HPDE6-E6E7 (cell line): ENCODE measurements around the gene SH3YL1.
A peak's percentile ranks its signal among the peaks of the same experiment; 100 is the strongest.

Source experiments
- DNase-seq: peaks from one replicate; pipeline ENCODE4 v3.0.0; 2011; ENCODE audit warnings: missing footprints; ENCODE audit errors: extremely low spot score

Gene SH3YL1

DNA sequence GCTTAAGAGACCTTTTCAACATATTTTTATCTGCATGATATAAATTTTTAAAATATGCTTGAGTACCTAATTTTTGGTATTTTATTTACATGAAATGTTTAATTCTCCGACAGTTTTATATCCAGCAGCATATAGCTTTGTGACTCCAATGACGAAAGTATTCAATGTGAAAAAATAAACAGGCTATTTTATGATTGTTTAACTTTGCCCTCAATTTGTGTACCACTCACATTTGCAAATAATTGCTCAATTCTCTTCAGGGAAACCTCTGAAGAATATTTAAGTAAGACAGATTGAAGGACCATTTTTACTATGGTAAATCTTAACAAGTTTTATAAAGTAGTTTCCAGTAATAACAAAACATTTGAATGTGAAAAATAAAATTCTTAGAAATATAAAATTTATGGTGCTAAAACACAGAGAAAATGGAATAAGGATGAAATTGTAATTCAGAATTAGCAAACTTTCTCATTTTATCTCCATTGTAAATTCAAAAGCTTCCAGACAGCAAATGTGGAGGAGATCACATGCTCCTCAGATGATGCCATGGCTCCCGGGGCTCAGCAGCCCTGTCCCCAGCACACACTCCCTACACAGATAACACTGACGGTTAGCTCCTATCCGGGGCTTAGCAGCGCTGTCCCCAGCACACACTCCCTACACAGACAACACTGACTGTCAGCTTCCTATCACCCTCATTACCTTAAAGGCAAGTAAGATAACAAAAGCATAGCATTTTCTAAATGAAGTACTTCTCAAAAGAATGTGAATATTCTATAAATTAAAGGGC is 39.7 kb downstream of the SH3YL1 start:
- no peak for DNase-seq

DNA sequence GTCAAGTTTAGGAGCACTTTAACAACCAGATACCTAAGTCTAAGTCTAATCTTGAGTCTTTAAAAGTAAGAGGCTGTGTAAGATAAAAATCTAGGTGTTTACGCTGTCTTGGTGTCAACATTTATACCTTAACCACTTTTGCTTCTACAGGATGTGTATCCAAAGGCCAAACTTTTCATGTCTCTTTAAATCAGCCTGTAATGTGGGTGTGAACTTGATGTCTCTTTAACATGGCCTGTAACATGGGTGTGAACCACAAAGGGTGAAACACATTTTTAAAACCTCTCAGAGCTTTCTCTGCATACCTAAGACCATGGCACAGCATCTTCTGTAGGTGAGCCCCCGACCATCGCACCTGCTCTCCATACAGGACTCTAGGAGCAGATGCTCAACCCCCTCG is 40.4 kb downstream of the SH3YL1 start:
- DNase-seq: no peak

DNA sequence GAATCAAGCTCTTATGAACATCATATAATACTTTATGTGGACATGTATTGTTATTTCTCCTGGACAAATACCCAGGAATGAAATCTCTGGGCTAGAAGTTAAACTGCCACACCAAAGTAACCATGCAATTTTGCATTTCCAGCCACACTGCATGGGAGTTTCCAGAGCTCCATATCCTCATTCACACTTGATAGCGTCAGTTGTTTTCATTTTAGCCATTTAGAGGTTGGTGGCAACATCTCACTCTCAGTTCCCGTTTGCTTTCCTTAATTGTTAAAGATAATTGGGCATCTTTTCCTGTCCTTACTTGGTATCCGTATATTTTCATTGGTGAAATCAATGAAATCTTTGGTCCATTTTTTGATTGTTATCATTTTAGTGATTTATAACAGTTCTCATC is 47.8 kb downstream of the SH3YL1 start:
- DNase-seq: no peak

DNA sequence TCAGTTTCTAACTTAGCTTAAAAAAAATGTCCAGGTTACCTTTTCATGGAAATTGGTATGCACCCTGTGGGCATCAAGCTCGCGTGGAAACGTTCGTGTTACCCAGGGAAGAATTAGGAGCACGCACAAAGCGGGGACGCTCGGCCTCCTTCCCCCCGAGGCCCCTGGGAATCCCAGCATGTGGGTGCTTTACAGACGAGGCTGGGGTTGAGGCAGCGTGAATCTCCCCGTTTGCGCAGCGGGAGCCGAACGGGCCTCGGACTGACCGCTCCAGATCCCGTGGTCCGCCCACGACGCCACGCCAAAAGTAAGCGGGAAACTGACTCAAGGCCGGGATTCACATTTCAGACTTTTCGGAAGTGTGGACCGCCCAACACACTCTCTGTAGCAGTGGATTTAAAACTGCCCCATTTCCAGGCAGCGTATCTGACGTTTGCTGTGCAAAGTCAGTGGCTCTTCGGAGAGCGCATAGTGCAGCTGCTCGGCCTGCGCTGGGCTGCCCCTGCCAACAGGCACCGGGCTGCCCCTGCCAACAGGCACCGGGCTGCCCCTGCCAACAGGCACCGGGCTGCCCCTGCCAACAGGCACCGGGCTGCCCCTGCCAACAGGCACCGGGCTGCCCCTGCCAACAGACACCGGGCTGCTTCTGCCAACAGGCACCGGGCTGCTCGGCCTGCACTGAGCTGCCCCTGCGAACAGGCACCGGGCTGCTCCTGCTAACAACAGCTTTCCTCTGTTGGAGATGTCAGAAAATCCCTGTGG is 49.7 kb downstream of the SH3YL1 start:
- no peak for DNase-seq

DNA sequence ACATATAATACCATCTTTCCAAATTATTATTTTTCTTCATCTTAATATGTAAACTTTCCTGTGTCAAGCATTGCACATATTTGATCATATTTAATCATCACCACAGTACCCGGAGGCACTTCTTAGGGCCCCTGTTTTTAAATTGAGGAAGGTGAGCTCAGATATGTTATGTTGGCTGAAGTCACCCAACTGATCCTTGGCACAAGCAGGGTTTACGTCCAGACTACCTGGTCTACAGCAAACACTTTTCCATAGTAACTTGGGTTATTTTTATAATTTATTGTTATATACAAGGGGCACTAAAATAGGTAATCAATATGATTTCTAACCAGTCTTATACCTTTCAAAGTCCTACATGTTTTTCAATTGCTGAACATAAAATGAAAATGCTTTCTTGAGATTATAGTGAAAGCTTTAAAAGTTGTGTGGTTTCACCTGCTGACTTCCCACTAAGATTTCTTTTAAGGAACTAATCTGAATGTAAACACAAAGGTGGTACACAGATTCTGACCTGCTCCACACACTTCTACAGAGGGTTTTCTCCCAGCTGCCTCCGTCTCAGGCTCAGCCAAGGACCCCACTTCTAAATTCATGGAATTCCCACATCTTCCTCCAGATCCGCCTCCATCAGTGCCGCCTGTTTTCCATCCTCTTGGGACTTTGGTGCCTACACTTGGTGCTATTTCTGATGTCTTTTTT is 52.2 kb downstream of the SH3YL1 start:
- no peak for DNase-seq

DNA sequence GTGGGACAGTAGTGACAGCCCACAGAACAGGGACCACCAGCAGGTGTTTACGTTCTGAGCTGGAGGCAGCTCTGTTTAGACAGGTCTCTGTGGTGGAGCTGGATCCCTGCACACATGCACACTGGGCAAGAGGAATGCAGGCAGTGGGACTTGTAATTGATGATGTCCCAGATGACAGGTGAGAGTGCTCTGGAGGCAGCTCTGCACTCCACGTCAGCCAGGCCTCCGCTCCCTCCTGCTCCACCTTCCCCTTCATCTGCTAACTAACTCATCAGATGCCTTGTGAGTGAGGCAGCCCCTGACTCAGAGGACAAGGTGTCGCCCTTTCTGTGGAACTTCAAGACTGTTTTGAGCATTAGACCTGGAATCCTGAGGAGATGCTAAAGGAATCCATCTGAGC is 53.2 kb downstream of the SH3YL1 start:
- peak; percentile 16 for DNase-seq

DNA sequence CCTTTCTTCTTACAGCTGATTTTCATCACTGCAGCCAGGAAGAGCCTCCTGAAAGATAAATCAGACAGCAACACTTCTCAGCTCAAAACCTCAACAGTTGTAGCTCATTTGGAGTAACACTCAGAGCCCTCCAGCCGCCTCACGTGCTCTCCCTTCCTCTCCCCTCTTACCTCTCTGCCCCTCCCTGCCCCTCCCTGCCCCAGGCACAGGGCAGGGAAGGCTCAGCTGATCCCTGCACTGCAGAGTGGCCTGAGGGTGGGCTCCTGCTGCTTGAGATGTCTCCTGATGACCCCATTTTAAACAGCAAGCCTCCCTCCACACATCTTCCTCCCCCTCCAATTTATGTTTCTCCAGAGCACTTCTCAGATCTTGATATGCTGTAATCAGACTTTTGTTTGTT is 54.4 kb downstream of the SH3YL1 start:
- DNase-seq: no peak

DNA sequence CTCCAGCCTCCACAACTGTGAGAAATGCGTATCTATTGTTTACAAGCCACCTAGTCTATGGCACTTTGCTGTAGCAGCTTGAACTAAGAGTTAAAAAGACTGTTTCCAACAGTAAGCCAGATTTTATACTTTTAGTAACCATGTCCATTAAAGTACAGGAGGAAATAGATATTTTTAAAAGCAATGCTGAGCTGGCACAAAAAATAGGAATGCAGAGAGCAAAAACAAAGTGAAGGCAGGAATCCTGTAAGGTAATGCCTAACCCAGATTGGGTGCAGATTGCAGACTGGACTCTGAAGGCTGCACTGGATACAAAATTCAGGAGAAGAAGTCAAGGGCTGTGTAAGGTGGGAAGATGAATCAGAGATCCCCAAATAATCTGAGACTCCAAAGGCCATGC is 55.5 kb downstream of the SH3YL1 start:
- DNase-seq: no peak

DNA sequence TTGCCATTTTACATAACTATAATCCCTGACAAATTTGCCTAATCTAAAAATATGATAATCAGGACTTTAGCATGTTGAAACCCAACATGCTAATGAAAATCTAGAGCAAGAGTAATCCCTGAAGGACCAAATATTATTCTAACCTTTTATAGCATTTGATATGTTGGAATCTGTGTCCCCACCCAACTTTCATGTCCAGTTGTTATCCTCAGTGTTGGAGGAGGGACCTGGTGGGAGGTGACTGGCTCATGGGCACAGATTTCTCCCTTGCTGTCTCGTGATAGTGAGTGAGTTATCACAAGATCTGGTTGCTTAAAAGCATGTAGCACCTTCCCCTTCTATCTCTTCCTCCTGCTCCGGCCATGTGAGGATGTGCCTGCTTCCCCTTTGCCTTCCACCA is 59.8 kb downstream of the SH3YL1 start:
- DNase-seq: no peak

DNA sequence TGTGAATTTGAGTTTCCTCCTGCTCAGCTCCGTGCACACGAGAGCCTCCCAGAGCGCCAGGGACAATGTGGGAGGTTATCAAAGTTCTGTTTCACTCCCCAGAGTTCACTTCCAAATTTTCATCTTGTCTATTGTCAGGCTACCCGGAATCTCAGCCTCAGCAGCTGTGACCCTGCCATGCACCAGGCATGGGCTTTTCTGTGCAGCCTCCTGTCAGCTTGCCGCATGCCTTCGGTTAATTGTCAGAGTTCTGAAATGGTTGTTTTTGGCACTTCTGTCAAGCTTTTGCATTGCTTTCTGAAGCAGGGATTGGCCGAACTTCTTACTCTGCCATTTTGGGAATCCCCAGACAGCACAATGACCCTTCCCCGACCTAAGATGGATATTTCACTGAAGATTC is 60.4 kb downstream of the SH3YL1 start:
- no peak for DNase-seq

DNA sequence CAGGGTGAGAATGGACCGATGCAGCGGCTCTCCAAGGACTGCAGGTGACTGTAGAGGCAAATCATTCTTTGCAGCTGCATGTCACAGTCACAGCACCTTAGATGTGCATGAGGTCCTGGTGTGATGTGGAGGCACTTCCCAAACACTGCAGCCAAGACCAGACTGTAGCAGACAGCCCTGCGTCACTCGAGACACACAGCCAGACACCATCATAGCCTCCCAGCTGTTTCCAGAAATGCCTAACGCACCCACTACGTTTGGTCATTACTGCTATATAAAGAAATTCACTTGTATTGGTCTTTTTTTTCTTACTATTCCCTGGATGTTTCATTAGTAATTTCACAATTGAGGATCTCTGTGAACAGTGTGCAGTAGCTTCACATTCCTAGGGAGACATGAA is 60.9 kb downstream of the SH3YL1 start:
- DNase-seq: no peak

DNA sequence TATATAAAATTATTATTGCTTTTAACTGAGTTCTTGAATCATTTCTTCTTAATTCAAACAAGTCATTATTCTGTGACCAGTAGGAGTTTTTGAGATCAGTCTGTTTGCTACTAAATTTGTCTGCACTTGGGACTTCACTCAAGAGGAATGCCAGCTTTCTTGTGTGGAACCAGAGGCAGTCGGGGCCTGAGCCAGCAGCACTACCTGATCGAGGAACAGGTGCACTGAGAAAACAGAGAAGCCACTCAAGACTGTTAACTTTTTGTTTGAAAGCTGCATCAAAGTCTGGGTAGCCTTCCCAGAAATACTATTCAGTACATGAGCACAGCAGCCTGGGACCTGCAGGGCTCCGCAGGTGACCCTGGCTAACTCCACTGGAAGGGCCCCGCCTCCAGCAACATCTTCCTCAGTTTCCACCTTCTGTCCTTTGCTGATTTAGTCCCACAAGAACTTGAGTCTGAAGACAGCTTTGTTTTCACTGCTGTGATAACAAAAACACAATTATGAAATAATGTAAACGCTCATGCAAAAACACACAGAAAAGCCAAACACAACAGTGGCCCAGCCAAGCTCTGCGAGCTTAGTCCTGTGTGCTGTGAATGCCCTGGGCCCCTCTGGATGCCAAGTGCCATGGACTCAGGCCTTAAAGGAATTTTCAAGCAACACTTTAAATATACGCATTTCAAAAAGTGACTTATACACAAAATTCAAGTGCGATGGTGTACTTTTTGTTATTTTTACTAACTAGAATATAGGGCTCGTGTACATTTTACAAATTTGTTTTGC is 62.0 kb downstream of the SH3YL1 start:
- no peak for DNase-seq

DNA sequence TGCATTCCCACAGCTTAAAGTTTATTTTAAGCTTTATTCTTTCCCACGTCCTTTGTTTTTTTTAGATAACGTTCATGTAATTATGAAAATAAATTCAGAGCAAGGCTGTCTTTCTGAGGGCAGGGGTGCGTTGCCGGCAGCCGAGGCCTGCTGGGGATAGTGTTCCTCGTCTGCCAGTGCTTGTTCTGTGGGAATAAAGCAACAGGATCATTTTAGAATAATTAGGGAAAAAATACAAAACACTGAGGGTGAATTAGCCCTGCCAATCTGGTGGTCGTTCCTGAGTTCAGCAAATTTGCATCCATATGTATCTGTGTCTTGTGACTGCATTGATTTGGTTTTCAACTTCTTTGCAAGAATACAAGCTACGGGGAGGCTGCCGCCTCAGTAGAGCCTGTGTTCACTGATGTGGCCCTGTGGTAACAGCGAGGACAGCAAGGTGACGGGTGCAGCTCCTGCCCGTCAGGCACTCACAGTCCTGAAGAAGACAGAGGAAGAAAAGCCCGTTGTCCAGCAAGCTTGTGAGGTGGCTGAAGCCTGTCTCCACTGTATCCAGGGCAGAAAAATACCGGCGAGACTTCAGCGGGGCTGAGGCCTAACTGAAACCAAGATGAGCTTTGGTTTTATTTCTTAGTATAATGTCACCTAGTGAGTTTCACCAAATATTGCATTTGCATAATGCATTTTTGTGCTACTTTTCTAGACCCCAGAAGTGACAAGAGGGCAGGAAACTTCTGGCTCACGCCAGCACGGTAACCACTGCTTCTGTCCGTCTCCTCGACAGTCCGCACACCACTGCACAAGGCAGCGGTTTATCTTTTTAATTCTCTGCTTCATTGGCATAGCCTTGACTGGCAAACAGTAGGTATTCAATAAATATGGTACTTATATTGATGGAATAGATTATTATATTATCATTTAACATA is 64.5 kb downstream of the SH3YL1 start:
- no peak for DNase-seq

DNA sequence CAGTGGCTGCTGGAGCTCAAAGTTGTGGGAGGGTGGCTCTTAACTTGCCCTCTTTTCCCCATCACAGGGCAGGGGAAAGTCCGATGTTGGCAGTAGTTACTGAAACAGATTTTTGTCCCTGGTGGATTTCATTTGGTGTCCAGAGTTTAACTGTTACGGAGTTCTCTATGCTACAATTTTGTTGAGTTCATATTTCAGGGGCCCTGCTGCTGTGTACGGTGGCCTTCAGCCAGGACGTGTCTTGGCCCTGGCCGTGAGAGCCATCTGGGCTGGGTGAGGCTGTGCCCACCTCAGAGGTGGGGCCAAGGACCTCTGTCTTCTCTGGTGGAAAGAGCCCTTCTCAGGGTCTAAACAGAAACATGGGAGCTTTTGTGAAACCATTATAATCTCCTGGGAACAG is 67.4 kb downstream of the SH3YL1 start:
- no peak for DNase-seq

DNA sequence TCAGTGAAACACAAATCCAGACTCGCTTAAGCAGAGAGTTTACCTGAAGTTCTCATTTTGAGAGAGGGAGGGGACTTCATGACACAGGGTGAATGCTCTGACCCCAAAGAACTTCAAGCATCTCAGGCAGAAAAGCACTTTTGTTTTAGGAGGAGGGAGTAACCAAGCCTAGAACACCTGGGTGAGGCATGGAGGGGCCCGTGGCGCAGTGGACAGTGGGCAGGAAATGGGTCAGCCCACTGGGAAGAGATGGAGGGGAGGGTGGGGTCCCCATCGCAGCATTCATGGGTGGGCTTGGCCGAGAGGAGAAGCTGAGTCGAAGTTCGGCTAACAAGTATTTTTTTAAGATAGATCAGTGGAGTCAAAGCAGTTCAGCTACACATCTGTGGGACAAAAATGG is 67.9 kb downstream of the SH3YL1 start:
- DNase-seq: no peak

DNA sequence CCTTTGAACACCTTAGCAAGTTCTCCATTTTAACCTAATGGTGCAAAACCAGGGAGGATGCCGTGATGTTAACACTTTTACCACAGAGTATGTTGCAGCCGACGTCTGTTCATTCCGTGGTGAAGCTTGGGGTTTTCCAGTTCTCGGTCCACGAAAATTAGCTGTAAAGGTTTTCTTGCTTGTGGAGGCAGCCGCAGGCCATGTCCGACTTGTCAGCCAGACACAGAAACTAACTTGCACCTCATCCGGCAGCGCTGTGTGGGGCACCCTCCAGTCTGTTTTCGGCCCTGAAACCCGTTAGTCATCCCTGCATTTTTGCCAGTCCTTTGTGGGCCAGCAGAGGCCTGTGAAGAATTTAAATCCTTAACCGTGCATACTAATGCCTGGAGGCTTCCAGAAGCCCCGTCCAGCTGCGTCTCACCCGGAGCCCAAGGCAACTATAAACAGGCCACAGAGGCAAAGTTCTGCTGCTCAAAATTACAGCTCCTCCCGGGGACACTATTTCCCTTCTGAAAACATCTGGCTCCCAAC is 70.6 kb downstream of the SH3YL1 start:
- DNase-seq: no peak

DNA sequence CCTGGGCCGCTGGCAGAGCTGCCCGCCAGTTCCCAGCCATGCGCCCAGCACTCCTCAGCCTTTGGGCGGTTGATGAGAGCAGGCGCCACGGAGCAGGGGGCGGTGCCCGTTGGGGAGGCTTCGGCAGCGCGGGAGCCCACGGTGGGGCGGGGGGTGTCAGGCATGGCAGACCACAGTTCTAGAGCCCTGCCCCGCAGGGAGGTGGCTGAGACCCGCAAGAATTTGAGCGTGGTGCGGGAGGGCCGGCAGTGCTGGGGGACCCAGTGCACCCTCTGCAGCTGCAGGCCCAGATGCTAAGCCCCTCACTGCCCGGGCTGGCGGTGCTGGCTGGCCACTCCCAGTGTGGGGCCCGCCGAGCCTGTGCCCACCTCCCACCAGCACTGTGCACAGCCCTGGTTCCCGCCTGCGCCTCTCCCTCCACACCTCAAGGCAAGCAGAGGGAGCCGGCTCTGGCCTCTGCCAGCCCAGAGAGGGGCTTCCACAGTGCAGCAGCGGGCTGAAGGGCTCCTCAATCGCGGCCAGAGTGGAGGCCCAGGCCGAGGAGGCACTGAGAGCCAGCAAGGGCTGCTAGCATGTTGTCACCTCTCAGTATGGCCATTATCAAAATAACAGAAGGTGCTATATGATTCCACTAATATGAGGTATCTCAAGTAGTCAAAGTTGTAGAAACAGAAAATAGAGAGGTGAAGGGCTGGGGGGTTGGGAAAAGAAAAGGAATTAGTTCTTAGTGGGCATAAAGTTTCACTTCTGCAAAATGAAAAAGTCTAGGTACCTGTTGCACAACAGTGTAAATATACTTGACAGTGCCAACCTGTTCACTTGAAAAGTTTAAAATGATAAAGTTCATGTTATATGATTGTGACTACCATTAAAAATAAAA is 72.3 kb downstream of the SH3YL1 start:
- DNase-seq: no peak

DNA sequence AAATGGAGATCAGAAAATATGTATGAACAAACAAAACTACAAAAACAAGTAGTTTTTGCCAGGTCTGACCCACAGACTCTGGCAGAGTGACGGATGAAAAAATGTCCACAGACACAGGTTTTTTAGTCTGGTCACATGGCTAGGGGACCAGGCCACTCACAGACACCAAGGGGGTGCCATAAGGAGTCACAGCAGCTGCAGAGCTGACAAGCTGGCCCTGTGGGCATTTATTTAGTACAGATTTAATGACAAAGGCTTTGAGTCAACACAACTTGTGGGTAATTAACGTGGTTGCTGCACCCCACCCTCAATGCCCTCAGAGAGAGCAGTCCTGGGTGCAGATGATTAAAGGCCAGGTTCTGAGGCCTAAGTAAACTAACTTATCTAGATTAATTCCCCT is 76.0 kb downstream of the SH3YL1 start:
- DNase-seq: no peak

DNA sequence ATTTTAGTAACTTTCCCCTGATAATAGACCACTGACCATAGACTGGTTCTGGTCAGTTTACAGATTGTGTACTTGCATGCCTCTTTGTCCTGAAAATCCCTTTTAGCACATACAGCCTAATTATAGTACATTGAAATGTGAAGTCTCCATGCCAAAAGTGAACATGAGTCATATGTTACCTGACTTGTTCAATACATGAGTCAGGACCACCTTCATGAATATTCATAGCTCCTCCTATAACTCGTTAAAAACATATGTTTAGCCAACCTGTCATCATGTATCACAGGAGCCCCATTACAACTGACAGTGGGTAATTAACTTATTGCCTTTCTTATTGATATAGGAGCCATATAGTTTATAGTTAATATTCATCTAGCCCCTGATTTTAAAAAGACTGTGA is 78.6 kb downstream of the SH3YL1 start:
- DNase-seq: no peak

DNA sequence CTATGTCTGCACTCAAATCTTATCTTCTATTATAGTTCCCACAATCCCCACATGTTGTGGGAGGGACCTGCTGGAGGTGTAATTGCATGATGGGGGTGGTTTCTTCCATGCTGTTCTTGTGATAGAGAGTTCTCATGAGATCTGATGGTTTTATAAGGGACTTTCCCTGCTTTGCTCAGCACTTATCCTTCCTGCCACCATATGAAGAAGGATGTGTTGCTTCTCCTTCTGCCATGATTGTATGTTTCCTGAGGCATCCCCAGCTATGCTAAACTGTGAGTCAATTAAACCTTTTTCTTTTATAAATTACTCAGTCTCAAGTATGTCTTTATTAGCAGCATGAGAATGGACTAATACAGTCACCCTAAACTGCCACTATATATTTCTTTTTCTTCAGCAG is 79.1 kb downstream of the SH3YL1 start:
- DNase-seq: no peak
